Endothelial cell of umbilical vein (primary cell): ENCODE results near the gene CCND3. TPM values are rescaled to one million over a fixed set of nuclear protein-coding genes. Genes with fewer than 3 reads are reported as not detected.

Experiments
- BruUV-seq: library from RNA; stranded (reverse); fragments of 400-500 nt; replicated peaks from 2 replicates; lab custom pipeline; 2021; lab: Mats Ljungman, UMichigan
- CTCF ChIA-PET: fragments of 300-600, 350-600 bp; sonication (Branson Sonifier 250); formaldehyde crosslinking; loops from one replicate; lab custom pipeline; 2021; ENCODE audit warnings: antibody characterized with exemption, inconsistent platforms; lab: Charles Lee
- POLR2A ChIA-PET: fragments of 300-600, 350-600 bp; sonication (Branson Sonifier 250); formaldehyde crosslinking; loops from one replicate; lab custom pipeline; 2021; ENCODE audit warnings: antibody characterized with exemption, inconsistent platforms; lab: Charles Lee
- DNase-seq: peaks from one replicate; pipeline ENCODE4 v3.0.0-alpha.2; 2011; ENCODE audit warnings: low read depth, low spot score
- FAIRE-seq: peaks from 2 replicates; lab custom pipeline; 2011; peaks lifted over from hg19 to GRCh38; lab: Jason Lieb, UNC
- H2AFZ ChIP-seq: 2 replicates; pipeline ENCODE4 v1.6.0; 2012; ENCODE audit warnings: low read depth, low read length, control low read depth, inconsistent platforms
- H3K27ac ChIP-seq: 2 replicates; pipeline ENCODE4 v1.5.1; 2011; ENCODE audit warnings: low read depth, mild to moderate bottlenecking, control low read depth, low read length, moderate library complexity; ENCODE audit not compliant: insufficient read depth
- H3K27me3 ChIP-seq, 2 experiments: 2 replicates each; pipeline versions ENCODE4 v1.6.0 to v1.6.1; 2011; ENCODE audit warnings: low read length in 2 of 2, mixed read lengths in 1 of 2; ENCODE audit not compliant: control insufficient read depth in 2 of 2, insufficient read depth in 2 of 2
- H3K36me3 ChIP-seq, 2 experiments: 2 replicates in 1 of 2; 3 replicates in 1 of 2; pipeline ENCODE4 v1.5.1; 2011; ENCODE audit warnings: low read length in 2 of 2, mild to moderate bottlenecking in 1 of 2, moderate library complexity in 1 of 2; ENCODE audit not compliant: control insufficient read depth in 2 of 2, insufficient read depth in 2 of 2; ENCODE audit errors: extremely low read depth in 1 of 2
- H3K4me1 ChIP-seq: 3 replicates; pipeline ENCODE4 v1.5.1; 2011; ENCODE audit warnings: mild to moderate bottlenecking, low read length; ENCODE audit not compliant: control insufficient read depth, insufficient read depth; ENCODE audit errors: extremely low read depth
- H3K4me2 ChIP-seq: 2 replicates; pipeline ENCODE4 v1.6.1; 2011; ENCODE audit warnings: low read length, control low read depth, mixed read lengths; ENCODE audit not compliant: insufficient read depth
- H3K4me3 ChIP-seq, 3 experiments: fragments of 200-600 bp in 1 of 3; sonication (generic), shearing (Covaris generic) in 1 of 3; replicated peaks in 1 of 3; 2 replicates each; pipeline ENCODE4 v1.5.1; 2011 to 2016; ENCODE audit warnings: control low read depth in 3 of 3, low read length in 3 of 3, mild to moderate bottlenecking in 2 of 3, inconsistent platforms in 1 of 3, low read depth in 1 of 3, moderate library complexity in 1 of 3; ENCODE audit not compliant: insufficient read depth in 1 of 3
- H3K79me2 ChIP-seq: 2 replicates; pipeline ENCODE4 v1.6.0; 2012; ENCODE audit warnings: low read length, inconsistent platforms; ENCODE audit not compliant: control insufficient read depth, insufficient read depth
- H3K9ac ChIP-seq: replicated peaks from 2 replicates; pipeline ENCODE3; 2011; ENCODE audit warnings: low read length, control low read depth; ENCODE audit not compliant: insufficient read depth; ENCODE audit errors: extremely low read depth
- H3K9me1 ChIP-seq: replicated peaks from 3 replicates; pipeline ENCODE4 v1.6.0; 2011; ENCODE audit warnings: mild to moderate bottlenecking, low read length; ENCODE audit not compliant: control insufficient read depth, insufficient read depth; ENCODE audit errors: extremely low read depth
- H3K9me3 ChIP-seq: replicated peaks from 2 replicates; pipeline ENCODE4 v1.5.1; 2012; ENCODE audit warnings: low read length, inconsistent platforms; ENCODE audit not compliant: control insufficient read depth, insufficient read depth
- H4K20me1 ChIP-seq: replicated peaks from 2 replicates; pipeline ENCODE3; 2011; ENCODE audit warnings: mild to moderate bottlenecking, low read length; ENCODE audit not compliant: control insufficient read depth, insufficient read depth; ENCODE audit errors: extremely low read depth
- EZH2 ChIP-seq: IDR thresholded peaks from 2 replicates; pipeline ENCODE4 v1.6.1; 2012; ENCODE audit warnings: borderline replicate concordance, low read depth, mild to moderate bottlenecking, moderate library complexity, low read length, inconsistent platforms; ENCODE audit not compliant: severe bottlenecking
- FOS ChIP-seq: IDR thresholded peaks from 2 replicates; pipeline ENCODE4 v1.6.1; 2011; ENCODE audit warnings: mild to moderate bottlenecking, low read length, moderate library complexity, borderline replicate concordance; ENCODE audit not compliant: insufficient read depth
- GATA2 ChIP-seq: IDR thresholded peaks from 2 replicates; pipeline ENCODE4 v1.7.0; 2011; ENCODE audit warnings: low read depth, mild to moderate bottlenecking, moderate library complexity, mixed read lengths, low read length; ENCODE audit not compliant: insufficient read length, insufficient read depth
- JUN ChIP-seq: IDR thresholded peaks from 2 replicates; pipeline ENCODE4 v1.6.1; 2011; ENCODE audit warnings: borderline replicate concordance, low read depth; ENCODE audit not compliant: insufficient read length, insufficient read depth
- MYC ChIP-seq: IDR thresholded peaks from one replicate; pipeline ENCODE4 v1.6.1; 2011; ENCODE audit warnings: mild to moderate bottlenecking, low read depth, low read length
- POLR2A ChIP-seq: IDR thresholded peaks from 2 replicates; pipeline ENCODE4 v1.6.1; 2012; ENCODE audit warnings: low read depth, mild to moderate bottlenecking, control low read depth, low read length
- POLR2AphosphoS5 ChIP-seq: IDR thresholded peaks from 2 replicates; pipeline ENCODE4 v1.6.1; 2012; ENCODE audit warnings: low read depth, mild to moderate bottlenecking, control low read depth, low read length, moderate library complexity; ENCODE audit not compliant: insufficient read depth
- dilution Hi-C: fragments of 300-500 bp; cut with MboI; formaldehyde crosslinking; loops from one replicate; pipeline ENCODE4 v1.15.0; 2019; ENCODE audit warnings: low sequenced_read_pairs; ENCODE audit not compliant: extremely low pct_ligation_motif_present
- intact Hi-C: fragments of 100-400 bp; cut with micrococcal nuclease; formaldehyde crosslinking; loops from one replicate; pipeline ENCODE4 v1.10.0; 2022
- polyA plus RNA-seq, 4 experiments: library from polyadenylated mRNA; depleted of rRNA in 3 of 4; stranded (reverse) in 3 of 4; unstranded in 1 of 4; fragments of >200 nt; gene quantifications; 2 replicates each; pipeline versions ENCODE4 v1.2.1 to v1.2.3, GENCODE V29; 2011 to 2012; ENCODE audit warnings: missing spikeins in 1 of 4
- total RNA-seq: library from RNA; stranded (reverse); gene quantifications from 2 replicates; pipeline ENCODE4 v1.2.3, GENCODE V29; 2021
- TF ChIP-seq, protein P1 (sequence below): IDR thresholded peaks from 2 replicates; pipeline ENCODE4 v1.6.1; 2011; ENCODE audit not compliant: insufficient read depth, insufficient read length
- TF ChIP-seq, protein P2 (sequence below), 2 donors: IDR thresholded peaks; 1 replicate in 1 of 2; 2 replicates in 1 of 2; pipeline ENCODE4 v1.5.1; 2011; ENCODE audit warnings: low read length in 2 of 2, mild to moderate bottlenecking in 2 of 2, moderate library complexity in 2 of 2, control low read depth in 1 of 2, inconsistent platforms in 1 of 2, low read depth in 1 of 2; ENCODE audit not compliant: insufficient read depth in 1 of 2; ENCODE audit errors: extremely low read depth in 1 of 2

Gene CCND3
- total and polyA plus RNA-seq, 2 donors (not counting 3 experiments of a cell fraction or from before 2014, with no cell fraction given): 87.5 to 98.7 TPM

DNA sequence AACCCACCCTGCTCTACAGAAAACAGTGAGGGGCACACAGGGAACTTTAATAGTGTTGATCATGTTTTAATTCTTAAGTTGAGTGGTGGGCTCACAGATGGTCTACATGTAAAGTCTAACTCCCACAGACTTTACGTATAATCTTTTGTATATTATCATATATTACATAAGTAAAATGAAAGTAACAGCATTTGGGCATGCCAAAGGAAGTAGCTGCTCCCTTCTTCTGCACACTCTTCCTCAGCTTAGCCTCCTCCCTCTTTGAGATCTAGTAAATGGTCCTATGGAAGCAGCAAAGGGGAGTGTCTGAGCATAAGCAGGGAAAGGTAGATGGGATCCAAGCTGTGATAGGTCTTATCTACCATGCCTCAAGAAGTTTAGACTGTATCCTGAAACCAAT is 31.9 kb downstream of the CCND3 start:
- H3K9ac ChIP-seq: no peak overlapping the region
- H3K9me1 ChIP-seq: no peaks in the 10 kb centered on the region
- H3K9me3 ChIP-seq: no peaks in the 10 kb centered on the region
- FAIRE-seq (no peak), DNase-seq (no peak)
- TF ChIP-seq EZH2 (no peak), POLR2AphosphoS5 (no peak), JUN (no peak), MYC (no peak), GATA2 (no peak), POLR2A (no peak), FOS (no peak)
- TF ChIP-seq, protein P1, sequence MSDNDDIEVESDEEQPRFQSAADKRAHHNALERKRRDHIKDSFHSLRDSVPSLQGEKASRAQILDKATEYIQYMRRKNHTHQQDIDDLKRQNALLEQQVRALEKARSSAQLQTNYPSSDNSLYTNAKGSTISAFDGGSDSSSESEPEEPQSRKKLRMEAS: no peak
- TF ChIP-seq, protein P2, sequence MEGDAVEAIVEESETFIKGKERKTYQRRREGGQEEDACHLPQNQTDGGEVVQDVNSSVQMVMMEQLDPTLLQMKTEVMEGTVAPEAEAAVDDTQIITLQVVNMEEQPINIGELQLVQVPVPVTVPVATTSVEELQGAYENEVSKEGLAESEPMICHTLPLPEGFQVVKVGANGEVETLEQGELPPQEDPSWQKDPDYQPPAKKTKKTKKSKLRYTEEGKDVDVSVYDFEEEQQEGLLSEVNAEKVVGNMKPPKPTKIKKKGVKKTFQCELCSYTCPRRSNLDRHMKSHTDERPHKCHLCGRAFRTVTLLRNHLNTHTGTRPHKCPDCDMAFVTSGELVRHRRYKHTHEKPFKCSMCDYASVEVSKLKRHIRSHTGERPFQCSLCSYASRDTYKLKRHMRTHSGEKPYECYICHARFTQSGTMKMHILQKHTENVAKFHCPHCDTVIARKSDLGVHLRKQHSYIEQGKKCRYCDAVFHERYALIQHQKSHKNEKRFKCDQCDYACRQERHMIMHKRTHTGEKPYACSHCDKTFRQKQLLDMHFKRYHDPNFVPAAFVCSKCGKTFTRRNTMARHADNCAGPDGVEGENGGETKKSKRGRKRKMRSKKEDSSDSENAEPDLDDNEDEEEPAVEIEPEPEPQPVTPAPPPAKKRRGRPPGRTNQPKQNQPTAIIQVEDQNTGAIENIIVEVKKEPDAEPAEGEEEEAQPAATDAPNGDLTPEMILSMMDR (IDR thresholded peaks at IDR 0.05; ENCODE audit: extremely low read depth in 1 of 2, insufficient read depth in 1 of 2, low read depth in 1 of 2, low read length in 2 of 2): no peak
- ChIA-PET POLR2A (interaction anchor here (0.6 kb wide), 1 partner anchor 32 kb away, joined by 3 read pairs; no protein-coding TSS in a partner anchor), CTCF (interaction anchor here (1.1 to 1.9 kb wide), 3 partner anchors 11 to 109 kb away, joined by 3 to 6 read pairs (median 4); partner anchors contain the start of genes BYSL and MED20)
- H3K27ac ChIP-seq: no peak overlapping the region
- intact Hi-C loops (no loop called here), dilution Hi-C loops (no loop called here)
- H3K4me3 ChIP-seq: no peak overlapping the region
- H3K4me1 ChIP-seq: no peaks in the 10 kb centered on the region
- no peaks in the 10 kb centered on the region for H3K27me3 ChIP-seq
- H3K79me2 ChIP-seq: peaks cover 6% of the 10 kb centered on the region
- BruUV-seq: no TSS peak
- H3K4me2 ChIP-seq: no peak overlapping the region
- peaks cover 10 to 20% of the 10 kb centered on the region in 2 experiments for H3K36me3 ChIP-seq
- no peaks in the 10 kb centered on the region for H4K20me1 ChIP-seq
- no peak overlapping the region for H2AFZ ChIP-seq
